Kidney tubule cell (primary cell): ENCODE results near the gene ALOX15B.

Experiments used
- DNase-seq: peaks from one replicate; pipeline ENCODE4 v3.0.0-alpha.2; 2018; ENCODE audit warnings: low spot score

The ALOX15B gene

DNA sequence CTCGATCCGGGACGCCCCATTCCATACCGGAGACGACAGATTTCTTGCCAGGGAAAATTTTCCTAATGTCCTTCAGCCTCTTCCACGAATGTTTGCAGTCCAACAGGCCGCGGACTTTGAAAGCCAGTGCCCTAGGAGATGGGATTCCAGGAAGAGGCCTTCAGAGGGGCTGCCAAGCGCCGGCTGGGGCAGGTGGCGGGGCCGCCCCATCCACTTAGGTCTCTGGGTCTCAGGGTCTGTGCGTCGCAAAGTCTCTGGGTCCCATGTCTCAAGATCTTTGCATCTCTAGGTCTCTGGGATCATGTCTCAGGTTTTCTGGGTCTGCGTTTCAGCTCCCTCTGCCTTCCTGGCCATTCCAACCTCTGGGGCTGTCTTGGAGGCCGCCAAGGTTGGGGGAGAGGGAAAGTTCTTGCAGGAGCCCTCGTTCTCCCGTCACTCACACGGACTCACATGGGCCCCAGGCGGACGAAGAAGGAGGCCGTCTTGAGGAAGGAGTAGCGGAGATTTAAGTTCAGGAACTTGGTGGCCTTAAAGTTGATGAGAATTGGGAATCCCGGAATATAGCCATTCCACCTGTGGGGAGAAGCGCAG, 41.4 kb downstream of the ALOX15B start:
- DNase-seq = no peak

DNA sequence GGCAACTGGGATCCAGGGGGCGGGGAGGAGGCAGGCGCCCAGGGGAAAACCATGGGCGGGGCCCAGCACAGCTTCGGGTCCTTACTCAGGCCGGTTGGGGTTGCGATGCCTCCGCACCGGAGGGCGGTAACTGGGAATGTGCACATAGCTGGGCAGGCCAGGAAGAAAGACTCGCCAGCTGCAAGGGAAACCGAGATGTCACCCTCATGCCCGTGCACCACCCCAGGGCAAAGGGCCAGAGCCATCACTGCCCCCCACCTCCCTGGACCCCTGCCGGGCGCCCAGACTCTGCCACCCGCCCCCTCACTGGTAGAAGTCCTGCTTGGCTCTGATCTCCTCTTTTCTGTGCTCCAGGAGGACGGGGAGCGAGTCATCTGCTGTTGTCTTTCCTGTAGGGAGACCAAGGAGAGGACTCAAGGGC, 42.0 kb downstream of the ALOX15B start:
- DNase-seq = no peak

DNA sequence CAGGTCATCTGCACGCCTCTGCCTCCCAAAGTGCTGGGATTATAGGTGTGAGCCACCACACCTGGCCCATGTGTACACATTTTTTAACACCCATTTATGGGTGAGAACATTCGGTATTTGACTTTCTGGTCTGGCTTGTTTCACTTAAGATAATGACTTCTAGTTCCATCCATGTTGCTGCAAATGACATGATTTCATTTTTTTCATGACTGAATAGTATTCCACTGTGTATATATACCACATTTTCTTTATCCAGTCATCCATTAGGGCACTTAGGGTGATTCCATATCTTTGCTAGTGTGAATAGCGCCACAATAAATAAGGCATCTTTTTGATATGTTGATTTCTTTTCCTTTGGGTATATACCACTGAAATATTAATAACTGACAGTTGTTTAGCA, 43.0 kb downstream of the ALOX15B start:
- no peak for DNase-seq

GRCh38 chr17:8082292-8082691, 43.4 kb downstream of the ALOX15B start:
- DNase-seq = no peak

DNA sequence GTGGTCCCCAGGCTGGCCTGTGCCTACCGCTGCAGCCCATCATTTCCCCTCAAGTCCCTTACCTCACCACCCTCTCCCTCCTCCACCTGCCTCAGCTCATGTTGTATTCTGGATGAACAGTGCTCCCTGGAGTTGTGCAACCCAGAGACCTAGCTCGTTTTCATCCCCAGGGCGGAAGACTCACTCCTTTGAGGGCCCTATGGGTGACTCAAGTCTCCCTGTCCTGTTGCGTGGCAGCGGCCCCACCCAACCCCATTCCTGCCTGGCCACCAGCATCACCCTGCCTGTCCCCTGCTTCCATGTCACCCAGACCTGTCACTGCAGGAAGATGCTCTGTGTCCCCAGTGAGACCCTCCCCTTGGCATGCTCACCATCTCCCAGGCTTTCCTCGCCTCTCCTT, 45.4 kb downstream of the ALOX15B start:
- no peak for DNase-seq

- no peak for DNase-seq
These were observed 48.5 kb downstream of the ALOX15B start, which contains the start of gene ALOX12B for GRCh38 chr17:8087075-8087951. Gene ALOX12B, minus strand, starts transcription at chr17:8087716. Its CDS starts 274 bp downstream, at chr17:8087442.

DNA sequence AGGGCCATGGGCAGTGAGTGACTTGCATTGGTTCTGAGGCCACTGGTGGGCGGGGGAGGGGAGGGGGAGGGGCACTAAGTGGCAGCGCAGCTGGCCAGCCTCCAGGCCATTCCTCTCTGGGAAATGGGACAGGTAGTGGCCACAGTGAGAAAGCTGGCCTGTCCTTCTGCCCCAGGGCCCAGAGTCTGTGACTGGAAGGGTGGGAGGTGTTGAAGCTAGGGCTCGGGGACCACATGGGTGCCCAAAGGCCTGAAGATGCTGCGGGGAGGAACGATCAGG, 49.0 kb downstream of the ALOX15B start:
- DNase-seq = no peak

DNA sequence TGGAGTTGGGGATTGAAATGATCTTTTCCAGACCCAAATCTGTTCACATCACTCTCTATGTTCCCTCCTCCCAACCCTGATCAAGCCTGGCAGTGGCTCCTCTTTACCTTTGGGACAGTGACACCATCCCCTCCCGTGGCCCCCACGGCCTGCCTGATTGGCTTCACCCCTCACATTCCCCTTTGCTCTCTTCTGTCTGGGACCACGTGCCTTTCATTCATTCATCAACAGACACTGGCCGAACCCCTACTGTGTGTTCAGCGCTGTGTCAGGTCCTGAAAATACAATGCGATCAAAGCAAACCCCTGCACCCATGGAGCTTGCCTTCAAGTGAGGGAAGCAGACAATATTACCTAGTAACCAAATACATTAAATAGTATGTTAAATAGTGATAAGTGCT, 50.9 kb downstream of the ALOX15B start:
- DNase-seq = no peak

- no peak for DNase-seq
These were observed 52.3 kb downstream of the ALOX15B start for GRCh38 chr17:8091033-8091687.

DNA sequence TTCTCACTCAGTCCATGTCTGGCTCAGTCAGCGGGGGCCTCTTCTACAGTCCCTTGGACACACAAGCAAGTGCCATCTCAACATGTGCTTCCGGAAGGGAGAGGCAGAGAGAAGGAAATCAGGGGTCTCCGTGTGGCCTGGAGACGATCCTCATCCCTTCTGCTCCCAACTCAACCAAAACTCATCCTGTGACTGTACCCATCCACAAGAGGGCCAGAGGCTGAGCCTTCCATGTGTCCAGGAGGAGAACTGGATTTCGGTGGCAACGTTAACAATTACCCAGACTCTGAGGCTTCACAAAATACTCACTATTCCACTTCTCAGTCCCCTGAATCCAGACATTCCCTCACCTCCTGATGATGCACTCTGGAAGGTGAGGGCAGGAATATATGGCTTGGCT, 56.5 kb downstream of the ALOX15B start:
- no peak for DNase-seq

GRCh38 chr17:8096541-8096940, 57.7 kb downstream of the ALOX15B start:
- DNase-seq = no peak
